Ramos (cell line): ENCODE measurements around the gene CACNA1A.
"Not testable (repeated sequence)": the region's sequence is repeated elsewhere in the genome, so short reads cannot be mapped to it uniquely, and the experiment has no call there.

ENCODE experiments used
- in situ Hi-C: fragments of 300-500 bp; cut with MboI; formaldehyde crosslinking; loops from one replicate; pipeline ENCODE4 v1.14.3; 2022; ENCODE audit warnings: low sequenced_read_pairs; ENCODE audit not compliant: unreplicated experiment

CACNA1A gene

DNA sequence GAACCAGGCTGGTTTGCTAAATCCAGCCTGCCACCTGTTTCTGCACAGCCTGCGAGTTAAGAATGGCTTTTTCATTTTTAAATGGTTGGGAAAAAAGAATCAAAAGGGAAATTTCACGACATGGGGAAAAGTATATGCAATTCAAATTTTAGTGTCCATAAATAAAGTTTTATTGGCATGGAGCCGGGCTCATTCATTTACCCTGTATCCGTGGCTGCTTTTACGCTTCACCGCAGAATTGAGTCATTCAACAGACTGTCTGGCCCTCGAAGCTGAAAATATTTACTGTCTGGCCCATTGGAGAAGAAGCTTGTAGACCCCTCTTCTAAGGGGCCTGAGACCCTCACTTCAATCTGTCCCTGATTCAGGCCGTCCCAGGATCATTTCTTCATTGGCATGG is 329.9 kb downstream of the CACNA1A start:
- in situ Hi-C loops: no loop called here

DNA sequence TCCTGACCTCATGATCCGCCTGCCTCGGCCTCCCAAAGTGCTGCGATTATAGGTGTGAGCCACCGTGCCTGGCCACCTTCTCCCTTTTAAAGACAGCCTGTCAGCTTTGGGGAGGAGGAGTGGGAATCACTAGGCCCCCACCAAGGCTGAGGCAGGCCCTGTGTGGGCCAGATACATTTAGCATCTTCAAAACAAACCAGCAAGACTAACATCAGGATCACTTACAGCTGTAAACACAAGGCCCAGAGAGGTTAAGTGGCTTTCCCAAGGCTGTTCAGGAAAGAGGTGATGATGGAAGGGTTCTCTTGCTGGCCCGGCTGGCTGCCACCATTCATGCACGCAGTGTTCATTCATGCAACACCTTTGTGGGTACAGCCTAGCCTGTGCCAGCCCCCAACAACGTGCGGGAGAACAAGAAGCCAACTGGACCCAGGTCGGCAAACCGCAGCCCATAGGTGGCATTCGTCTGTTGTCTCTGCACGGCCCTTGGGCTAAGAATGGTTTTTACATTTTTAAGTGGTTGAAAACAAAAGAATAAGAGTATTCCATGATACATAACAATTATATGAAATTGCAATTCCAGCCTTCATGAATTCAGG is 333.0 kb downstream of the CACNA1A start:
- in situ Hi-C loops: no loop called here

DNA sequence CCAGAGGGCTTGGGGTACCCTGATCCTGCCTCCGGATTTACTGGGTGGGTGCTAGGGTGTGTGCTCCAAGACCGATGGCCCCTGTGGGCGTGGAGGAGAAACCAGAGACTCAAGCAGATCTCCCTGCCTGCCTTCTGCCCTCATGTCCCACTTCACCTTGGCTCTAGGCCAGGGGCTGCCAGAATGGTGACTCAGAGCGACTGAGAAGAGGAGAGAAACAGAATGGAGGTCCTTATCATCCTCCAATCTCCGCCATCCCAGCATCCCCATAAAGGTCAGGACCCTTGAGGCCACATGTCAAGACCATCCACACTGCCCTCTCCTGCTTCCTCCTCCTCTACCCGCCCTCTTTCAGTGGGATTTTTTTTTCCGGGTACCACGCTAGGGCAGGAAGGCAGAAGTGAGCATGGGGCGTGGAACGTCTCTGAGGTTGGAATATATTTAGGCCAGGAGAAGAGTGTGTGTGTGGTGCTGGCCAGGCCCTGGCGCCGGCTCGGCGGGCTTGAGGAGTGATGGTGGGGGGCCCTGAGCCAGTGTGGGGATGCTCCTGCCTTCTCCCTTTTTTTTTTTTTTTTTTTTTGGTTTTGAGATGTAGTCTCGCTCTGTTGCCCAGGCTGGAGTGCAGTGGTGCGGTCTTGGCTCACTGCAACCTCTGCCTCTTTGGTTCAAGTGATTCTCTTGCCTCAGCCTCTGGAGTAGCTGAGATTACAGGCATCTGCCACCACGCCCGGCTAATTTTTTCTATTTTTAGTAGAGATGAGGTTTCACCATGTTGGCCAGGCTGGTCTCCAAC is 333.7 kb downstream of the CACNA1A start:
- in situ Hi-C loops: no loop called here

- in situ Hi-C loops: no loop called here
These were observed 335.1 kb downstream of the CACNA1A start for GRCh38 chr19:13171146-13171545.

DNA sequence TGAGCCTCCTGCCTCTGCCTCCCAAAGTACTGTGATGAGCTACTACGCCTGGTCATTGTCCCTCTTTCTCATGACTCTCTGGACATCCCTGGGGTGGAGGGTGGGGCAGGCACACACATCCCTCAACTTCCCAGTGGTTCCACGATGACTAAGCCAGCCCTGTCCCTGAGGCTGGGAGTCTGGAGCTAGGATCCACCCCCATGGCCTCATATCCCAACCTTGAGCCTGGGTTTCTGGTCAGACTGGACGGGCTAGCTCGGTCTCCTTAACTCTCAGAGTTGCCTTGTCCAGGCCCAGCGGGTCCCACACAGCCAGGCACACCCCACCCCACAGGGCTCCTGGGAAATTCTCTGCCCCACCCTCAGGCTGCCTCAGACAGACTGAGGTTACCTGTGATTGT is 336.5 kb downstream of the CACNA1A start:
- in situ Hi-C loops: no loop called here

GRCh38 chr19:13166151-13166550 is 340.1 kb downstream of the CACNA1A start:
- in situ Hi-C loops: not testable (repeated sequence)

DNA sequence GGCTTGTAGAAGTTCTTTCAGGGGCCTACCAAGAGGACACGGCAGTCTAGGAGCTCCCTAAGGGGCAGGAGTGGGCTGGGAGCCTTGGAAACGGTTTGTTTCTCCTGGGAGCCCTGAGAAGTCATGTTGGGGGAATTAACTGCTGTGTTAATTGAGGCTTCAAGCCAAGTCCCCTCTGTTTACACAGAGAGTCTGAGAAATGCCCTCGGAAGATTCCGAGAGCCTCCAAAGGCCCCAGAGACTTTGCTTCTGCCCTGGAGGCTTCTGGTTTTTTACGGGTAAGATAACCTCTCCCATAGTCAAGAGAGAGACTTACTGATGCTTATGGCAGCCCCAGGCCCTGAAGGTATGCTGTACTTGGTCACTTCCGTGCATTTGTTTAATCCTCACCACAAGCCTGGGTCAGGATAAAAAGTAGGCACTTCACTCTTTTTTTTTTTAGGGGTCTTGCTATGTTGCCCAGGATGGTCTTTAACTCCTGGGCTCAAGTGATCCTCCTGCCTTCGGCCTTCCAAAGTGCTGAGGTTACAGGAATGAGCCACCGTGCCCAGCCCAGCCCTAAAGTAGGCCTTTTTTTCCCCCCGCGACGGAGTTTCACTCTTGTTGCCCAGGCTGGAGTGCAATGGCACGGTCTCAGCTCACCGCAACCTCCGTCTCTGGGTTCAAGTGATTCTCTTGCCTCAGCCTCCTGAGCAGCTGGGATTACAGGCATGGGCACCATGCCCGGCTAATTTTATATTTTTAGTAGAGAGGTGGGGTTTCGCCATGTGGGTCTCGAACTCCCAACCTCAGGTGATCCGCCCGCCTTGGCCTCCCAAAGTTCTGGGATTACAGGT is 340.9 kb downstream of the CACNA1A start:
- in situ Hi-C loops: no loop called here

DNA sequence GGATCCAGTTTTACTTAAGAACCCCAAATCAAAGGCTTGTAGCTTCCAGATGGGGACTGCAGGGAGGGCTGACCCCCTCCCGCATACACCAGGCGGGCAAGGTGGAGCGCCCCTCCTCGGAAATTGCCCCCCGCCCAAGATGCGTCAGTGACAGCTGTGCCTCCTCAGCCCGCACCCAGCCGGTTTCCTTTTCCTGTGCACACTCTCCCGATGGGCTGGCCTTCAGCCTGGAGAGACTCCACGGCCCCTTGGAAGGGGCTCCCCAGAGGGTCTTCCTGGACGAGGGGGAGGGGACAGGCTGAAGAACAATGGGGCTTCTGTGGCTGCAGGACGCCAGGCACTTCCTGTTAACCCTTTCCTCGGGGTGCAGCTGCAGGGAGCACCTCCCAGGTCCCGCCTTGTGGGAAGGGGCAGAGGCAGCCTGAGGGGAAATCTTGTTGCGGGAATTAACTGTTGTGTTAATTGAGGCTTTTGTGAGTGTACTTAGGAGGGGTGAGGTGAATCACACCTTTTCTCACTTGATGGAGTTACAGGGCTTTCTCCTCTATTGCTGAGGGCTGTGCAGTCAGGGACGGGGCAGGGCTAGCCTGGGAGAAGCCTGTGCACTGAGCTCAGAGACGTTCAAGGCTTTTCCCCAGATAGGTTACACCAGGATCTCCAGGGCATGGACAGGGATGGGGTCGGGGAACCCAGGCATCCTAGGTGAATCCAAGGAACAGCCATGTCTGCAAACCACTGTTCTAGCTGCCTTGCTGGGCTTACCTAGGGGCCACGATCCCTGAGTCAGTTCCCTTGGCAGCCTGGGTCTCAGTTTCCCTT is 341.7 kb downstream of the CACNA1A start:
- in situ Hi-C loops: no loop called here

DNA sequence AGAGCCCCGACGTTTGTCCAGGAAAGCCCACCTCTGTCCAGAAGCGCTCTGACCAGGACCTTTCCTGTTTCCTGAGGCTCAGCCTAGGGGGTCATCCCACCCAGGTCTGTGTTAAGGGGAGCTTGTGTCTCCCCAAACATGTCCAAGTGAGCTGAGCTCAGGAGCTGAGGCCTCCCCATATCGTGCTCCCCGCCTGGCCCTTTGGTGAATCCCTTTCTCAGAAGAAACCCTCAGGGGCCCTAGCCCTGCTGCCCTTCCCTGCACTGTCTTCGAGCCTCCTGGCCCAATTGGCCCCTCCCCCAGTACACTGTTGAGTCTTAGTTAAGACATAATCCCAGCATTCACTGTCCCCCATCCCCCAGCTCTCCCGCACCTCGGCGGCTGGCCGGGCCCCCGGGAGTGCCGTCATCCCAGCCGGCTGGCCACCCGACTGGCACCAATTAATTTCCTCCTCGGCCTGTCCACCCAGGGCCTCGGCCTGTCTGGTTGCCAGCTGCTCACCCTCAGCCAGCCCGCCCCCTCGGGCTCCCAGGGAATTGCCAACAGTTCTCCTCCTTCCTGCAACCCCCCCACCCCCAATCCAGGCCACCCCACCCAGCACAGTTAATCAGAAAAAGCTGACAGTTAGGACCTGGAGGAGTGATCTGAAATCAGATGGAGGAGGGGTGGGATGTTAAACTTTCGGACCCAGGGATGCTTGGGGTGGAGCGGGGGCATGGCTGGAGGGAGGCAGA is 342.5 kb downstream of the CACNA1A start:
- in situ Hi-C loops: no loop called here

- in situ Hi-C loops: no loop called here
These were observed 343.3 kb downstream of the CACNA1A start for GRCh38 chr19:13162724-13163608.

- in situ Hi-C loops: no loop called here
These were observed 345.7 kb downstream of the CACNA1A start for GRCh38 chr19:13160557-13160956.

- in situ Hi-C loops: no loop called here
These were observed 346.6 kb downstream of the CACNA1A start for GRCh38 chr19:13159713-13160112.
